DND-41 (cell line): ENCODE measurements around the gene RNU5D-1.

Experiments used
- CTCF ChIP-seq: IDR thresholded peaks from 2 replicates; pipeline ENCODE4 v1.5.1; 2012; ENCODE audit warnings: borderline replicate concordance, low read length, moderate library complexity, mild to moderate bottlenecking; ENCODE audit not compliant: poor library complexity, severe bottlenecking; ENCODE audit errors: extremely low read depth
- EZH2 ChIP-seq: IDR thresholded peaks from 3 replicates; pipeline ENCODE4 v1.6.1; 2012; ENCODE audit warnings: borderline replicate concordance, low read depth, mild to moderate bottlenecking, moderate library complexity, low read length, inconsistent platforms; ENCODE audit not compliant: severe bottlenecking

- no peak for TF ChIP-seq CTCF
- TF ChIP-seq EZH2 = no peak
Measured at GRCh38 chr1:44682883-44683265, 48.1 kb downstream of the RNU5D-1 start.
